ENCODE data around the gene FAM167B.
"Not testable (repeated sequence)": the region's sequence is repeated elsewhere in the genome, so short reads cannot be mapped to it uniquely, and the experiment has no call there.

FAM167B gene

DNA sequence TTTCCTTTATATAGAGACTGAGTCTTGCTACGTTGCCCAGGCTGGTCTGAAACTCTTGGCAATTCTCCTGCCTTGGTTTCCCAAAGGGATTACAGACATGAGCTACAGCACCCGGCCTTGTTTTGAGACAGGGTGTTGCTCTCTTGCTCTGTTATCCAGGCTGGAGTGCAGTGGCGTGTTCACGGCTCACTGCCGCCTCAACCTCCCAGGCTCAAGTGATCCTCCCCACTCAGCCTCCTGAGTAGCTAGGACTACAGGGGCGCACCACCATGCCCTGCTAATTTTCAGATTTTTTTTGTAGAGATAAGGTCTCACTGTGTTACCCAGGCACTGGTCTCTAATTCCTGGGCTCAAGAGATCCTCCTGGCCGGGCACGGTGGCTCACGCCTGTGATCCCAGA is 18.8 kb downstream of the FAM167B start:
- DNase-seq, result no peak

DNA sequence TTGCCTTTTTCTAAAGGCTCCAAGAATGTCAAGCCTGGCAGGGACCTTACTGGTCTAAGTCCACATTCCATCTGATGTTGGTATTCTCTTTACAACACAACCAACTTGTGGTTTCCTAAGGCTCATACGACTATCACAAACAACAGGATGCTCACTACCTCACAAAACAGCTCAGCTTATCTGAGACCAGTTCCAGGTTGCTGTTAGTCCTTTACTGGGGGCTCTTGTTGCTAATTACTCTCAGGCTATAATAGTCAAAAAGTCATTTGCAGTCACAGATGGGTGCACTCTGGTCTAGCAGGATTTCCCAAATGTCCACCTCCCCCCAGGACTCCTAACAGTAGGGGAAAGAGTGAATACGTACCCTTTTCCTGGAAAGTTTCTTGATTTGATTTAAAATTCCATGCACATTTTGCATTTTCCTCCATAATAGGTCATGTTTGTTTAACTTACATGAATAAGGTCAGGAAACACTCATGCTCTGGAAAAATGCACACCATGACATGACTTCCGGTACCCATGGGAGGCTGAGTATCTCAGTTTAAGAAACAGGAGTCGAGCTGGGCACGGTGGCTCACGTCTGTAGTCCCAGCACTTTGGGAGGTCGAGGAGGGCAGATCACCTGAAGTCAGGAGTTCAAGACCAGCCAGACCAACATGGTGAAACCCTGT is 20.0 kb downstream of the FAM167B start:
- DNase-seq, result no peak

DNA sequence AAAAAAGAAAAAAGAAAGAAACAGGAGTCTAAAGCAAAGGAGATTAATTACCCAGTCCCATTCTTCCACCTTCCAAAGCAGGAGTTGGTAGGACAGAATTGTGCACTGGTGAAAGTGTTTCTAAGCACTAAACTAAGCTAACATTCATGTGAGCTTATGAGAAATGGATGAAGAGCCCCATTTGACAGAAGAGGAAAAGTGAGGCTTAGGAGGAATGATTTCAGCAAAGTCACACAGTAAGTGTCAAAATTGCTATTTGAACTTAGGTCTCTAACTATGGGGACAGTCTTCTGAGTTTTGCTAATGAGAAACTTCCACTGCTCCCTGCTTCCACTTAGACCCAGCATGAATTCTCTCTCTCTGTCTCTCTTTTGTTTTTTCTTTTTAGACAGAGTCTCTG is 22.7 kb downstream of the FAM167B start:
- DNase-seq, result no peak

GRCh38 chr1:32272557-32273390 is 25.8 kb downstream of the FAM167B start:
- no peak for DNase-seq

- DNase-seq, result no peak
These were observed 26.6 kb downstream of the FAM167B start for GRCh38 chr1:32273391-32274208.

- DNase-seq, result no peak
These were observed 27.8 kb downstream of the FAM167B start for GRCh38 chr1:32274646-32275340.

DNA sequence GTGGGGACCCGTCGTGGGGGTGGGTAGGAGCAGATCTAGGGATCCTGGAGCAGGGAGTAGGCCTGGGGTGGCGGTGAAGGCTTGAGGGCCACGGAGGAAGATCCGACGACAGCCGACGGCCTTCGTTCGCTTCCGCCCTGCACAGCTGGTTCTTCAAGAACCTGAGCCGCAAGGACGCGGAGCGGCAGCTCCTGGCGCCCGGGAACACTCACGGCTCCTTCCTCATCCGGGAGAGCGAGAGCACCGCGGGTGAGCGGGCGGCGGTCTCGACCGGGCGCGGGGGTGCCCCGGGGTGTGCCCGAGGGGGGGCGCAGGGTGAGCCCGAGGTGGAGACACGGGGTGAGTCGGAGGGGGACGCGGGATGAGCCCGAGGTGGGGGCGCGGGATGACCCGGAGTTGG is 28.4 kb downstream of the FAM167B start:
- no peak for DNase-seq

DNA sequence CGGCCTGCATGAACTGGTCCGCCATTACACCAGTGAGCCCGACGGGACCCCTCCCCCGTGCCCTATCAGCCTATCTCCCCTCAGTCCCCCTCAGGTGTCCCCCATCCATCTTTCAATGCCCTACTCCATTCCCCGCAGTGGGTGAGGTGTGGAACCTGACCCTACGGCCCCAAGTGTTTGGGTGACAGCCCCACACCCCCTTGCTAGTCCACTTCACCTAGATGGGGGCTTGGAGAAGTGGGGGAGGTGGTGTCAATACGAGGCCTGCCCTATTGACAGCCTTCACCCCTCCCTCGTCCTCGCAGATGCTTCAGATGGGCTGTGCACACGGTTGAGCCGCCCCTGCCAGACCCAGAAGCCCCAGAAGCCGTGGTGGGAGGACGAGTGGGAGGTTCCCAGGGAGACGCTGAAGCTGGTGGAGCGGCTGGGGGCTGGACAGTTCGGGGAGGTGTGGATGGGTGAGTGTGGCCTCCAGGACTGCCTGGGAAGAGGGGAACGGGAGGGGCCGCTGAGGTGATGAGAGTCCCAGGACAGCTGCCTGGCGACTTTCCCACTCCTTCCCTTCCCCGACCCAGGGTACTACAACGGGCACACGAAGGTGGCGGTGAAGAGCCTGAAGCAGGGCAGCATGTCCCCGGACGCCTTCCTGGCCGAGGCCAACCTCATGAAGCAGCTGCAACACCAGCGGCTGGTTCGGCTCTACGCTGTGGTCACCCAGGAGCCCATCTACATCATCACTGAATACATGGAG is 29.2 kb downstream of the FAM167B start:
- no peak for DNase-seq

- DNase-seq, result not testable (repeated sequence)
These were observed 37.8 kb downstream of the FAM167B start for GRCh38 chr1:32284777-32285176.

DNA sequence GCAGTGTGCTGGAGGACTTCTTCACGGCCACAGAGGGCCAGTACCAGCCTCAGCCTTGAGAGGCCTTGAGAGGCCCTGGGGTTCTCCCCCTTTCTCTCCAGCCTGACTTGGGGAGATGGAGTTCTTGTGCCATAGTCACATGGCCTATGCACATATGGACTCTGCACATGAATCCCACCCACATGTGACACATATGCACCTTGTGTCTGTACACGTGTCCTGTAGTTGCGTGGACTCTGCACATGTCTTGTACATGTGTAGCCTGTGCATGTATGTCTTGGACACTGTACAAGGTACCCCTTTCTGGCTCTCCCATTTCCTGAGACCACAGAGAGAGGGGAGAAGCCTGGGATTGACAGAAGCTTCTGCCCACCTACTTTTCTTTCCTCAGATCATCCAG is 38.6 kb downstream of the FAM167B start:
- no peak for DNase-seq

DNA sequence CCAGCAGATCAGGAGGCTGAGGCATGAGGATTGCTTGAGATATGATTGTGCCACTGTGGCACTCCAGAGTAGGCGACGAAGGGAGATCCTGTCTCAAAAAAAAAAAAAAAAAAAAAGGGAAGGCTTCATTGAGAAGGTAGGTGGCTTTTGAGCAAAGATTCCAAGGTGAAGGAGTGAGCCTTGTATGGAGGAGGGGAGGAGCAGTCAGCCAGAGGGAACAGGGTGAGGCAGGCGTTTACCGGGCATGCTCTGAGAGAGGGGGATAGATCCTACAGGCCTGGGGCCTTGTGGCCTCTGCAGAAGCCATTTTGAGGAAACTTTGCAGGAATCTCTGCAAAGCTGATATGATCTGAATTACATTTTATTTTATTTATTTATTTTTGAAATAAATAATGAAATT is 39.7 kb downstream of the FAM167B start:
- no peak for DNase-seq

- no peak for DNase-seq
These were observed 42.2 kb downstream of the FAM167B start for GRCh38 chr1:32289256-32289655.

DNA sequence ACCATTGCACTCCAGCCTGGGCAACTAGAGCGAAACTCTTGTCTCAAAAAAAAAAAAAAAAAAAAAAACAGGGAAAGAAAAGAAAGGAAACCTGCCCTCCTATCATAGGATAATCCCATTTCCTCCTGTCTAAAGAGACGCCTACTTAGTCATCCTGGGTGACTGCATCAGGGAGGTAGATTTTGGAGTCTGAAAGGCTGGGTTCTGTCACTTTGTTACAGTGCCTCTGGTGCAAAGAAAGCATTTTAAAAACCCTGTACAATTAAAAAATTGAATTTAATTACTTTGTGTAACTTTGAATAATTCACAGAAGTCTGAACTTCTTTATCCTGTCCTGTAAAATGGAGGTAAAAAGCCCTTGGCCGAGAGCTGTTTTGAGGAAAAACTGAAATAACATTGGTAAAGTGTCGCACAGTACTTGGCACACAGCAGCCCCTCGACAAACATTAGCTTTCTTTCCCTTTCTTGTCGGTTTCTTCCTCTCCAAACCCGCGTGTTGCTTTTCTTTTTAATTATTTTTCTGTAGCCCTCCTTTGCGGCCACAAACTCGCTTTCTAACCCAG is 44.2 kb downstream of the FAM167B start:
- no peak for DNase-seq

DNA sequence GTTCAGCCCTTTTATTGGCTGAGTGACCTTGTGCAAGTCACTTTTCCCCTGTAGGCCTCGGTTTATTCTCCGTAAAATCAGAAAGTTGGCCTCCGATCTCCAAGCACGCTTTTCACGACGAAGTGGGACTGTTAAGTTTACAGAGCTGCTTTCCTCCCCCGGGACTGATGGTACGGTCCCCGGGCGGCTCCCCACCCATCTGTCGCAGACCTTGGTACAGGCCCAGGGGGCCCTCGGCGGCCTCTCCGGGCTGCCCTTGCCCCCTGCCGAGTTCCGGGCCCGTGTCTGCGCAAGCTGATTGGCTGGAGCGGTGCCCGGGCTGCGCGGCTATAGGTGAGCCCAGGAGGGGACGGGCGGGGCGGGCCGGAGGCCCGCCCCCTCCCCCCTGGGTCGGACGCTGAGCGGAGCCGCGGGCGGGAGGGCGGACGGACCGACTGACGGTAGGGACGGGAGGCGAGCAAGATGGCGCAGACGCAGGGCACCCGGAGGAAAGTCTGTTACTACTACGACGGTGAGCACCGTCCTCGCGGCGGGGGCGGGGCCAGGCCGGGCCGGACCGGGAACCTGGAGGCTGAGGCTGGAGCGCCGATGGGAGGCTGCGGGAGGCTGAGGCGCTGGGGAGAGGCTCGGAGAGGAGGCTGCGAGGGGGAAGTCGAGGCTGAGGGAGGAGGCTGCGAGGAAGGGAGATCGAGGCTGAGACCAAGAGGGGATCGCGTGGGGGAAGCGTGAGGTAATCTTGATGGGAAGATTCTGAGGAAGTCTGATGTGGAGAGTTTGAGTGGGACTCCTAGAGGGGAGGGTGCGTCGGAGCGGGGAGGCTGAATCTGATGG is 44.9 kb downstream of the FAM167B start, which contains the start of gene HDAC1:
TSS of gene HDAC1 (plus strand) at position 376 of the 831 bp plus-strand sequence. CDS start at position 463, 87 bp downstream.
- DNase-seq, result peak; percentile 95

DNA sequence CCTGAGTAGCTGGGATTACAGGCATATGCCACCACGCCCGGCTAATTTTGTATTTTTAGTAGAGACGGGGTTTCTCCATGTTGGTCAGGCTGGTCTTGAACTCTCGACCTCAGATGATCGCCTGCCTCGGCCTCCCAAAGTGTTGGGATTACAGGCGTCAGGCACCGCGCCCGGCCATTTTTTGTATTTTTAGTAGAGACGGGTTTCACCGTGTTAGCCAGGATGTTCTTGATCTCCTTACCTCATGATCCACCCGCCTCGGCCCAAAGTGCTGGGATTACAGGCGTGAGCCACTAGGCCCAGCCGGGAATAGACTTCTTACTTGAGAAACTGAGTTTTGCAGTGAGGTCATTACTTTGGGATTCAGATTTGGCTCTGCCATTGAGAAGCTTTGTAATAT is 51.2 kb downstream of the FAM167B start:
- not testable (repeated sequence) for DNase-seq
